SK-N-SH treated with all-trans-retinoic acid at 6 μM for 48 hours (cell line): ENCODE measurements around the gene FOXF1.

ENCODE experiments used
- ATAC-seq: fragments of 200-7000 bp; cut with Tn5 transposase; 3 replicates; pipeline ENCODE4 v1.9.1; 2020; ENCODE audit warnings: mild to moderate bottlenecking, moderate library complexity
- CSDC2 ChIP-seq: fragments of 250-450 bp; sonication (Bioruptor Pico); IDR thresholded peaks from 2 replicates; pipeline ENCODE4 v1.5.0; 2020; ENCODE audit warnings: mild to moderate bottlenecking, moderate library complexity
- ESRRG ChIP-seq: fragments of 250-450 bp; sonication (Bioruptor Pico); IDR thresholded peaks from 2 replicates; pipeline ENCODE4 v1.6.1; 2021; ENCODE audit warnings: mild to moderate bottlenecking
- GLIS3 ChIP-seq: fragments of 250-450 bp; sonication (Bioruptor Pico); IDR thresholded peaks from 2 replicates; pipeline ENCODE4 v1.5.0; 2020; ENCODE audit warnings: mild to moderate bottlenecking, moderate library complexity
- ISL1 ChIP-seq: fragments of 250-450 bp; sonication (Bioruptor Pico); IDR thresholded peaks from 2 replicates; pipeline ENCODE4 v2.1.2; 2022; ENCODE audit warnings: mild to moderate bottlenecking, moderate library complexity
- OSR1 ChIP-seq: fragments of 250-450 bp; sonication (Bioruptor Pico); IDR thresholded peaks from 2 replicates; pipeline ENCODE4 v1.8.0; 2022; ENCODE audit warnings: moderate library complexity, mild to moderate bottlenecking, inconsistent platforms
- PPARA ChIP-seq: fragments of 250-450 bp; sonication (Bioruptor Pico); IDR thresholded peaks from 2 replicates; pipeline ENCODE4 v1.5.0; 2020; ENCODE audit warnings: mild to moderate bottlenecking, borderline replicate concordance
- RARB ChIP-seq: fragments of 250-450 bp; sonication (Bioruptor Pico); IDR thresholded peaks from 2 replicates; pipeline ENCODE4 v1.8.0; 2021; ENCODE audit warnings: mild to moderate bottlenecking, moderate library complexity
- SNAI2 ChIP-seq: fragments of 250-450 bp; sonication (Bioruptor Pico); IDR thresholded peaks from 2 replicates; pipeline ENCODE4 v1.5.0; 2020; ENCODE audit warnings: mild to moderate bottlenecking, moderate library complexity
- TCF4 ChIP-seq: fragments of 250-450 bp; sonication (Bioruptor Pico); IDR thresholded peaks from 2 replicates; pipeline ENCODE4 v1.8.0; 2021; ENCODE audit warnings: mild to moderate bottlenecking, moderate library complexity, borderline replicate concordance
- TOX ChIP-seq: fragments of 250-450 bp; sonication (Bioruptor Pico); IDR thresholded peaks from 2 replicates; pipeline ENCODE4 v1.8.0; 2021; ENCODE audit warnings: mild to moderate bottlenecking, moderate library complexity, borderline replicate concordance
- ZFP3 ChIP-seq: fragments of 250-450 bp; sonication (Bioruptor Pico); IDR thresholded peaks from 2 replicates; pipeline ENCODE4 v1.5.0; 2020; ENCODE audit warnings: mild to moderate bottlenecking, moderate library complexity
- ZFP30 ChIP-seq: fragments of 450-650 bp; formaldehyde crosslinking; IDR thresholded peaks from 2 replicates; pipeline ENCODE4 v1.5.0; 2022; ENCODE audit warnings: mild to moderate bottlenecking, moderate library complexity
- ZNF565 ChIP-seq: fragments of 450-650 bp; formaldehyde crosslinking; conservative IDR thresholded peaks from 2 replicates; pipeline ENCODE4 v1.5.0; 2020; ENCODE audit warnings: low read depth, mild to moderate bottlenecking, moderate library complexity
- ZNF70 ChIP-seq: fragments of 450-650 bp; formaldehyde crosslinking; IDR thresholded peaks from 2 replicates; pipeline ENCODE4 v1.5.0; 2020; ENCODE audit warnings: mild to moderate bottlenecking, moderate library complexity
- ZNF8 ChIP-seq: fragments of 450-650 bp; formaldehyde crosslinking; IDR thresholded peaks from 2 replicates; pipeline ENCODE4 v1.5.0; 2020; ENCODE audit warnings: mild to moderate bottlenecking, moderate library complexity
- TF ChIP-seq, protein P1 (sequence below): fragments of 250-450 bp; sonication (Bioruptor Pico); IDR thresholded peaks from 2 replicates; pipeline ENCODE4 v1.5.1; 2020; ENCODE audit warnings: low read depth, mild to moderate bottlenecking, moderate library complexity
- TF ChIP-seq, protein P2 (sequence below): fragments of 250-450 bp; sonication (Bioruptor Pico); IDR thresholded peaks from 2 replicates; pipeline ENCODE4 v1.5.1; 2021; ENCODE audit warnings: mild to moderate bottlenecking, moderate library complexity
- TF ChIP-seq, protein P3 (sequence below): fragments of 250-450 bp; sonication (Bioruptor Pico); IDR thresholded peaks from 2 replicates; pipeline ENCODE4 v1.8.0; 2020; ENCODE audit warnings: mild to moderate bottlenecking, moderate library complexity, borderline replicate concordance
- TF ChIP-seq, protein P4 (sequence below): fragments of 250-450 bp; sonication (Bioruptor Pico); IDR thresholded peaks from 2 replicates; pipeline ENCODE4 v1.5.0; 2020; ENCODE audit warnings: mild to moderate bottlenecking, moderate library complexity
- TF ChIP-seq, protein P5 (sequence below): fragments of 250-450 bp; sonication (Bioruptor Pico); IDR thresholded peaks from 2 replicates; pipeline ENCODE4 v1.8.0; 2021; ENCODE audit warnings: low read depth, mild to moderate bottlenecking, moderate library complexity, borderline replicate concordance

The FOXF1 gene

DNA sequence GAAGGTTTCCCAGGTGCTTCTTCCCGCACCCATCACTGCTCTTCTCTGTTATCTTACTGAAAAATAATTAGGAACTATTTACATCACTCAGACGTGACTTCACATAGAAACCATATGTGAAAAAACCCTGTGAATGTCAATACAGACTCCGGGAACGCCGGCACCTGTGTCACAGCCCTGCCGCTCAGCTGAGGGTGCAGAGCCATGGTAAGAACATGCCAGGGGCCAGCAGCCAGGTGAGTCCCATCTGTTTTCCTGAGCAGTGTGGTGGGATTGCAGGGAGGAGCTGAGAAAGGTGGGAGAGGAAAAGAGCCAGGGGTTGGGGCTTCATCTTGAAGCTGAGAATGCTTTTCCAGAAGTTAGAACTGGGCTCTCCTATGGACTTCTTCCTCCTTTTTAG lies 13.7 kb downstream of the FOXF1 start (continued):
- TF ChIP-seq, protein P1, sequence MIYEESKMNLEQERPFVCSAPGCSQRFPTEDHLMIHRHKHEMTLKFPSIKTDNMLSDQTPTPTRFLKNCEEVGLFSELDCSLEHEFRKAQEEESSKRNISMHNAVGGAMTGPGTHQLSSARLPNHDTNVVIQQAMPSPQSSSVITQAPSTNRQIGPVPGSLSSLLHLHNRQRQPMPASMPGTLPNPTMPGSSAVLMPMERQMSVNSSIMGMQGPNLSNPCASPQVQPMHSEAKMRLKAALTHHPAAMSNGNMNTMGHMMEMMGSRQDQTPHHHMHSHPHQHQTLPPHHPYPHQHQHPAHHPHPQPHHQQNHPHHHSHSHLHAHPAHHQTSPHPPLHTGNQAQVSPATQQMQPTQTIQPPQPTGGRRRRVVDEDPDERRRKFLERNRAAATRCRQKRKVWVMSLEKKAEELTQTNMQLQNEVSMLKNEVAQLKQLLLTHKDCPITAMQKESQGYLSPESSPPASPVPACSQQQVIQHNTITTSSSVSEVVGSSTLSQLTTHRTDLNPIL (CRISPR knock-in tag) = no peak
- TF ChIP-seq OSR1 (CRISPR knock-in tag) = no peak
- no peak for TF ChIP-seq TOX (CRISPR knock-in tag)
- no peak for TF ChIP-seq PPARA (CRISPR knock-in tag)

DNA sequence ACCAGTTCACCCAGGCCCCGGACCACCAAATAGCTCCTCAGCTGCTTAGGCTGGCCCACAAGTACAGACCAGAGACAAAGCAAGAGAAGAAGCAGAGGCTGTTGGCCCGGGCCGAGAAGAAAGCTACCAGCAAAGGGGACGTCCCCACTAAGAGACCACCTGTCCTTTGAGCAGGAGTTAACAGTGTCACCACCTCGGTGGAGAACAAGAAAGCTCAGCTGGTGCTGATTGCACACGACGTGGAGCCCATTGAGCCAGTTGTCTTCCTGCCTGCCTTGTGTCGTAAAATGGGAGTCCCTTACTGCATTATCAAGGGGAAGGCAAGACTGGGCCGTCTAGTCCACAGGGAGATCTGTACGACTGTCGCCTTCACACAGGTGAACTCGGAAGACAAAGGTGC lies 15.4 kb downstream of the FOXF1 start:
- no peak for ATAC-seq
- no peak for TF ChIP-seq RARB (CRISPR knock-in tag)
- TF ChIP-seq, protein P2, sequence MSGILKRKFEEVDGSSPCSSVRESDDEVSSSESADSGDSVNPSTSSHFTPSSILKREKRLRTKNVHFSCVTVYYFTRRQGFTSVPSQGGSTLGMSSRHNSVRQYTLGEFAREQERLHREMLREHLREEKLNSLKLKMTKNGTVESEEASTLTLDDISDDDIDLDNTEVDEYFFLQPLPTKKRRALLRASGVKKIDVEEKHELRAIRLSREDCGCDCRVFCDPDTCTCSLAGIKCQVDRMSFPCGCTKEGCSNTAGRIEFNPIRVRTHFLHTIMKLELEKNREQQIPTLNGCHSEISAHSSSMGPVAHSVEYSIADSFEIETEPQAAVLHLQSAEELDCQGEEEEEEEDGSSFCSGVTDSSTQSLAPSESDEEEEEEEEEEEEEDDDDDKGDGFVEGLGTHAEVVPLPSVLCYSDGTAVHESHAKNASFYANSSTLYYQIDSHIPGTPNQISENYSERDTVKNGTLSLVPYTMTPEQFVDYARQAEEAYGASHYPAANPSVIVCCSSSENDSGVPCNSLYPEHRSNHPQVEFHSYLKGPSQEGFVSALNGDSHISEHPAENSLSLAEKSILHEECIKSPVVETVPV (CRISPR knock-in tag) = no peak
- TF ChIP-seq, protein P3, sequence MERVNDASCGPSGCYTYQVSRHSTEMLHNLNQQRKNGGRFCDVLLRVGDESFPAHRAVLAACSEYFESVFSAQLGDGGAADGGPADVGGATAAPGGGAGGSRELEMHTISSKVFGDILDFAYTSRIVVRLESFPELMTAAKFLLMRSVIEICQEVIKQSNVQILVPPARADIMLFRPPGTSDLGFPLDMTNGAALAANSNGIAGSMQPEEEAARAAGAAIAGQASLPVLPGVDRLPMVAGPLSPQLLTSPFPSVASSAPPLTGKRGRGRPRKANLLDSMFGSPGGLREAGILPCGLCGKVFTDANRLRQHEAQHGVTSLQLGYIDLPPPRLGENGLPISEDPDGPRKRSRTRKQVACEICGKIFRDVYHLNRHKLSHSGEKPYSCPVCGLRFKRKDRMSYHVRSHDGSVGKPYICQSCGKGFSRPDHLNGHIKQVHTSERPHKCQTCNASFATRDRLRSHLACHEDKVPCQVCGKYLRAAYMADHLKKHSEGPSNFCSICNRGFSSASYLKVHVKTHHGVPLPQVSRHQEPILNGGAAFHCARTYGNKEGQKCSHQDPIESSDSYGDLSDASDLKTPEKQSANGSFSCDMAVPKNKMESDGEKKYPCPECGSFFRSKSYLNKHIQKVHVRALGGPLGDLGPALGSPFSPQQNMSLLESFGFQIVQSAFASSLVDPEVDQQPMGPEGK (CRISPR knock-in tag) = no peak
- TF ChIP-seq, protein P4, sequence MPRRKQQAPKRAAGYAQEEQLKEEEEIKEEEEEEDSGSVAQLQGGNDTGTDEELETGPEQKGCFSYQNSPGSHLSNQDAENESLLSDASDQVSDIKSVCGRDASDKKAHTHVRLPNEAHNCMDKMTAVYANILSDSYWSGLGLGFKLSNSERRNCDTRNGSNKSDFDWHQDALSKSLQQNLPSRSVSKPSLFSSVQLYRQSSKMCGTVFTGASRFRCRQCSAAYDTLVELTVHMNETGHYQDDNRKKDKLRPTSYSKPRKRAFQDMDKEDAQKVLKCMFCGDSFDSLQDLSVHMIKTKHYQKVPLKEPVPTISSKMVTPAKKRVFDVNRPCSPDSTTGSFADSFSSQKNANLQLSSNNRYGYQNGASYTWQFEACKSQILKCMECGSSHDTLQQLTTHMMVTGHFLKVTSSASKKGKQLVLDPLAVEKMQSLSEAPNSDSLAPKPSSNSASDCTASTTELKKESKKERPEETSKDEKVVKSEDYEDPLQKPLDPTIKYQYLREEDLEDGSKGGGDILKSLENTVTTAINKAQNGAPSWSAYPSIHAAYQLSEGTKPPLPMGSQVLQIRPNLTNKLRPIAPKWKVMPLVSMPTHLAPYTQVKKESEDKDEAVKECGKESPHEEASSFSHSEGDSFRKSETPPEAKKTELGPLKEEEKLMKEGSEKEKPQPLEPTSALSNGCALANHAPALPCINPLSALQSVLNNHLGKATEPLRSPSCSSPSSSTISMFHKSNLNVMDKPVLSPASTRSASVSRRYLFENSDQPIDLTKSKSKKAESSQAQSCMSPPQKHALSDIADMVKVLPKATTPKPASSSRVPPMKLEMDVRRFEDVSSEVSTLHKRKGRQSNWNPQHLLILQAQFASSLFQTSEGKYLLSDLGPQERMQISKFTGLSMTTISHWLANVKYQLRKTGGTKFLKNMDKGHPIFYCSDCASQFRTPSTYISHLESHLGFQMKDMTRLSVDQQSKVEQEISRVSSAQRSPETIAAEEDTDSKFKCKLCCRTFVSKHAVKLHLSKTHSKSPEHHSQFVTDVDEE = no peak
- no peak for TF ChIP-seq ZNF70
- TF ChIP-seq TCF4 (CRISPR knock-in tag) = no peak
- no peak for TF ChIP-seq PPARA (CRISPR knock-in tag)
- TF ChIP-seq ZNF8 (CRISPR knock-in tag) = no peak
- TF ChIP-seq, protein P5, sequence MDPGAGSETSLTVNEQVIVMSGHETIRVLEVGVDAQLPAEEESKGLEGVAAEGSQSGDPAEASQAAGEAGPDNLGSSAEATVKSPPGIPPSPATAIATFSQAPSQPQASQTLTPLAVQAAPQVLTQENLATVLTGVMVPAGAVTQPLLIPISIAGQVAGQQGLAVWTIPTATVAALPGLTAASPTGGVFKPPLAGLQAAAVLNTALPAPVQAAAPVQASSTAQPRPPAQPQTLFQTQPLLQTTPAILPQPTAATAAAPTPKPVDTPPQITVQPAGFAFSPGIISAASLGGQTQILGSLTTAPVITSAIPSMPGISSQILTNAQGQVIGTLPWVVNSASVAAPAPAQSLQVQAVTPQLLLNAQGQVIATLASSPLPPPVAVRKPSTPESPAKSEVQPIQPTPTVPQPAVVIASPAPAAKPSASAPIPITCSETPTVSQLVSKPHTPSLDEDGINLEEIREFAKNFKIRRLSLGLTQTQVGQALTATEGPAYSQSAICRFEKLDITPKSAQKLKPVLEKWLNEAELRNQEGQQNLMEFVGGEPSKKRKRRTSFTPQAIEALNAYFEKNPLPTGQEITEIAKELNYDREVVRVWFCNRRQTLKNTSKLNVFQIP (CRISPR knock-in tag) = no peak
- TF ChIP-seq ZFP3 (CRISPR knock-in tag) = no peak
- no peak for TF ChIP-seq SNAI2 (CRISPR knock-in tag)
- no peak for TF ChIP-seq ZFP30 (CRISPR knock-in tag)
- TF ChIP-seq GLIS3 (CRISPR knock-in tag) = no peak

DNA sequence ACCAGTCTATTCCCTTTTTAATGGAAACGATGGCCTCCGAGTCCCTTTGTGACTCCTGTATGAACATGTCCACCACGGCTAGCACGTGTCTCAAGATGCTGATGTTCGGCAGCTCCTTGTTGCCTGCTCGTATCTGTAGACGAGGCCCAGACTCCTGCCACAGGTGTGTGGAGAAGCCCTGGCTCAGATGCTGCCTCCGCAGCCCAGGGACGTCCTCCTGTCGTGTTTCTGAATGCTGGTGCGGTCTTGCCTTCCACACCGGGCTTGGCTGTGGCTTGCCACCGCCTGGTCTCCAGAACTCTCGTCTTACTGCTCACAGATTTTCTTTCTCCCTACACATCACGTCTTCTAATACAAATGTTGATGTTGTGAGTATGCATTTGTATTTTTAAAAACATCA lies 17.0 kb downstream of the FOXF1 start:
- ATAC-seq = no peak

More for the DNA sequence above, 17.0 kb downstream of the FOXF1 start:
- TF ChIP-seq TOX (CRISPR knock-in tag) (no peak), ISL1 (CRISPR knock-in tag) (no peak), ESRRG (no peak), ZFP30 (CRISPR knock-in tag) (no peak), CSDC2 (CRISPR knock-in tag) (no peak), ZNF565 (no peak), RARB (CRISPR knock-in tag) (no peak), ZFP3 (CRISPR knock-in tag) (no peak), GLIS3 (CRISPR knock-in tag) (no peak), TCF4 (CRISPR knock-in tag) (no peak), PPARA (CRISPR knock-in tag) (no peak)
- TF ChIP-seq, protein P5 (CRISPR knock-in tag) = no peak
- TF ChIP-seq, protein P4 = no peak
